H1 (cell line): ENCODE measurements around the gene BEST2. TPM values are rescaled to one million over a fixed set of nuclear protein-coding genes. Genes with fewer than 3 reads are reported as not detected.

ENCODE experiments used
- CTCF ChIA-PET: fragments of 300-600 bp; sonication (Branson Sonifier 250); formaldehyde crosslinking; loops from one replicate; lab custom pipeline; 2021; ENCODE audit not compliant: partially characterized antibody; lab: Charles Lee
- POLR2A ChIA-PET: fragments of 300-600 bp; sonication (Branson Sonifier 250); formaldehyde crosslinking; loops from one replicate; lab custom pipeline; 2021; ENCODE audit warnings: inconsistent platforms; ENCODE audit not compliant: partially characterized antibody; lab: Charles Lee
- DNase-seq, 2 experiments: peaks; one replicate each; pipeline versions ENCODE4 v3.0.0 to v3.0.0-alpha.2; 2010 to 2022; ENCODE audit warnings: low spot score in 2 of 2, low read depth in 1 of 2, mixed read lengths in 1 of 2
- FAIRE-seq: peaks from 2 replicates; lab custom pipeline; 2011; peaks lifted over from hg19 to GRCh38; lab: Jason Lieb, UNC
- H2AFZ ChIP-seq: 2 replicates; pipeline ENCODE4 v1.8.1; 2012; ENCODE audit warnings: low read length, inconsistent platforms
- H2AK5ac ChIP-seq: 2 replicates; pipeline ENCODE4 v1.6.1; 2013; ENCODE audit warnings: low read depth, low read length
- H2BK120ac ChIP-seq: replicated peaks from 2 replicates; pipeline ENCODE3; 2013; ENCODE audit warnings: low read depth, low read length, inconsistent platforms
- H2BK12ac ChIP-seq: 2 replicates; pipeline ENCODE4 v1.6.1; 2013; ENCODE audit warnings: low read depth, low read length
- H2BK15ac ChIP-seq: 2 replicates; pipeline ENCODE4 v1.6.1; 2013; ENCODE audit warnings: low read length
- H2BK20ac ChIP-seq: 2 replicates; pipeline ENCODE4 v1.6.1; 2013; ENCODE audit warnings: low read length
- H2BK5ac ChIP-seq: 2 replicates; pipeline ENCODE4 v1.6.1; 2013; ENCODE audit warnings: low read depth, low read length
- H3K14ac ChIP-seq: 2 replicates; pipeline ENCODE4 v1.6.1; 2013; ENCODE audit warnings: inconsistent platforms; ENCODE audit not compliant: insufficient read length
- H3K18ac ChIP-seq: 2 replicates; pipeline ENCODE4 v1.6.1; 2013; ENCODE audit warnings: low read length; ENCODE audit errors: extremely low read depth
- H3K23ac ChIP-seq: 2 replicates; pipeline ENCODE4 v1.6.1; 2013; ENCODE audit warnings: inconsistent platforms; ENCODE audit not compliant: insufficient read length
- H3K23me2 ChIP-seq: 2 replicates; pipeline ENCODE4 v1.6.1; 2013; ENCODE audit warnings: low read depth, low read length
- H3K27ac ChIP-seq: 2 replicates; pipeline ENCODE4 v1.6.1; 2011; ENCODE audit warnings: low read depth, low read length, inconsistent platforms
- H3K27me3 ChIP-seq, 4 experiments: replicated peaks in 1 of 4; 1 replicate in 1 of 4; 2 replicates in 3 of 4; pipeline versions ENCODE4 v1.6.1 to v1.8.1; 2011 to 2013; ENCODE audit warnings: low read length in 3 of 4, mild to moderate bottlenecking in 3 of 4, inconsistent platforms in 2 of 4, mixed read lengths in 2 of 4, moderate library complexity in 1 of 4; ENCODE audit not compliant: control insufficient read depth in 3 of 4, insufficient read depth in 3 of 4; ENCODE audit errors: extremely low read depth in 1 of 4
- H3K36me3 ChIP-seq, 4 experiments: 2 replicates each; pipeline versions ENCODE4 v1.6.1 to v1.8.1; 2011 to 2013; ENCODE audit warnings: mild to moderate bottlenecking in 4 of 4, low read length in 3 of 4, moderate library complexity in 2 of 4, control low read depth in 1 of 4, inconsistent platforms in 1 of 4; ENCODE audit not compliant: insufficient read depth in 4 of 4, control insufficient read depth in 2 of 4
- H3K4ac ChIP-seq: replicated peaks from 2 replicates; pipeline ENCODE3; 2013; ENCODE audit warnings: low read length, low read depth, mixed read lengths, inconsistent platforms; ENCODE audit not compliant: insufficient read length
- H3K4me1 ChIP-seq, 4 experiments: replicated peaks in 1 of 4; 1 replicate in 1 of 4; 2 replicates in 3 of 4; pipeline versions ENCODE4 v1.6.1 to v1.8.1; 2011 to 2013; ENCODE audit warnings: low read length in 3 of 4, inconsistent platforms in 2 of 4, mixed read lengths in 1 of 4; ENCODE audit not compliant: insufficient read depth in 4 of 4, control insufficient read depth in 3 of 4
- H3K4me2 ChIP-seq, 2 experiments: 2 replicates each; pipeline versions ENCODE4 v1.6.1 to v1.8.1; 2011 to 2013; ENCODE audit warnings: low read depth in 2 of 2, low read length in 2 of 2, control low read depth in 1 of 2, inconsistent platforms in 1 of 2, mild to moderate bottlenecking in 1 of 2; ENCODE audit not compliant: insufficient read depth in 1 of 2
- H3K4me3 ChIP-seq, 4 experiments: fragments of 200-600, 300-600 bp in 1 of 4; sonication (generic), shearing (Covaris generic), sonication (Bioruptor Twin) in 1 of 4; 2 replicates each; pipeline versions ENCODE4 v1.5.1 to v1.8.1; 2011 to 2016; ENCODE audit warnings: low read length in 4 of 4, low read depth in 3 of 4, control low read depth in 2 of 4, inconsistent platforms in 2 of 4, mild to moderate bottlenecking in 2 of 4, mixed read lengths in 1 of 4, moderate library complexity in 1 of 4; ENCODE audit not compliant: insufficient read depth in 2 of 4; ENCODE audit errors: extremely low read depth in 1 of 4
- H3K56ac ChIP-seq: replicated peaks from 2 replicates; pipeline ENCODE3; 2013; ENCODE audit warnings: low read depth, mild to moderate bottlenecking, mixed read lengths, low read length, inconsistent platforms; ENCODE audit not compliant: insufficient read length
- H3K79me1 ChIP-seq: 2 replicates; pipeline ENCODE4 v1.6.1; 2013; ENCODE audit warnings: low read depth, low read length, control low read depth
- H3K79me2 ChIP-seq, 2 experiments: 2 replicates each; pipeline versions ENCODE4 v1.6.1 to v1.8.1; 2012 to 2013; ENCODE audit warnings: low read length in 2 of 2, mild to moderate bottlenecking in 2 of 2, inconsistent platforms in 1 of 2; ENCODE audit not compliant: insufficient read depth in 2 of 2, control insufficient read depth in 1 of 2
- H3K9ac ChIP-seq, 4 experiments: replicated peaks in 1 of 4; 1 replicate in 1 of 4; 2 replicates in 3 of 4; pipeline versions ENCODE4 v1.6.1 to v1.8.1; 2011 to 2013; ENCODE audit warnings: low read depth in 3 of 4, low read length in 3 of 4, control low read depth in 2 of 4, mild to moderate bottlenecking in 2 of 4, moderate library complexity in 2 of 4, inconsistent platforms in 1 of 4; ENCODE audit errors: extremely low read depth in 1 of 4
- H3K9me3 ChIP-seq, 2 experiments: 2 replicates each; pipeline versions ENCODE4 v1.6.1 to v1.8.1; 2012 to 2013; ENCODE audit warnings: mild to moderate bottlenecking in 2 of 2, moderate library complexity in 2 of 2, control low read depth in 1 of 2, inconsistent platforms in 1 of 2, low read depth in 1 of 2, low read length in 1 of 2, mixed read lengths in 1 of 2; ENCODE audit not compliant: insufficient read depth in 2 of 2
- H4K20me1 ChIP-seq, 2 experiments: replicated peaks in 1 of 2; 2 replicates each; pipeline versions ENCODE3 to v1.8.1; 2011 to 2013; ENCODE audit warnings: inconsistent platforms in 2 of 2, low read length in 2 of 2, mild to moderate bottlenecking in 1 of 2; ENCODE audit not compliant: insufficient read depth in 2 of 2, control insufficient read depth in 1 of 2
- H4K5ac ChIP-seq: 2 replicates; pipeline ENCODE4 v1.6.1; 2013; ENCODE audit warnings: low read length, low read depth, mixed read lengths, inconsistent platforms; ENCODE audit not compliant: insufficient read length
- H4K8ac ChIP-seq: 2 replicates; pipeline ENCODE4 v1.8.0; 2013; ENCODE audit warnings: mild to moderate bottlenecking, moderate library complexity, low read length, inconsistent platforms; ENCODE audit not compliant: insufficient read depth; ENCODE audit errors: extremely low read depth
- H4K91ac ChIP-seq: replicated peaks from 2 replicates; pipeline ENCODE3; 2013; ENCODE audit warnings: low read length, mixed read lengths, inconsistent platforms; ENCODE audit not compliant: insufficient read length
- CHD1 ChIP-seq: IDR thresholded peaks from 2 replicates; pipeline ENCODE4 v1.6.1; 2012; ENCODE audit warnings: low read depth, low read length, improper control_type of control experiment
- CREB1 ChIP-seq: IDR thresholded peaks from 2 replicates; pipeline ENCODE4 v1.6.1; 2012; ENCODE audit warnings: inconsistent platforms
- CTCF ChIP-seq, 3 experiments: IDR thresholded peaks; 1 replicate in 2 of 3; 2 replicates in 1 of 3; pipeline versions ENCODE4 v1.5.1 to v1.6.1; 2011; ENCODE audit warnings: low read length in 3 of 3, mild to moderate bottlenecking in 3 of 3, inconsistent platforms in 2 of 3, low read depth in 1 of 3, moderate library complexity in 1 of 3; ENCODE audit not compliant: insufficient read depth in 1 of 3; ENCODE audit errors: control extremely low read depth in 1 of 3
- EP300 ChIP-seq, 2 experiments: IDR thresholded peaks; 1 replicate in 1 of 2; 2 replicates in 1 of 2; pipeline ENCODE4 v1.6.1; 2011 to 2012; ENCODE audit warnings: low read depth in 2 of 2, low read length in 2 of 2, mild to moderate bottlenecking in 2 of 2, borderline replicate concordance in 1 of 2, inconsistent platforms in 1 of 2, moderate library complexity in 1 of 2
- MAFK ChIP-seq: IDR thresholded peaks from 2 replicates; pipeline ENCODE4 v1.6.1; 2012; ENCODE audit warnings: low read depth, mild to moderate bottlenecking, improper control_type of control experiment, low read length
- RFX5 ChIP-seq: IDR thresholded peaks from 2 replicates; pipeline ENCODE4 v1.6.1; 2011; ENCODE audit warnings: low read depth, low read length, improper control_type of control experiment, borderline replicate concordance
- SIN3A ChIP-seq, 2 experiments: IDR thresholded peaks in 1 of 2; conservative IDR thresholded peaks in 1 of 2; 2 replicates each; pipeline ENCODE4 v1.6.1; 2011 to 2012; ENCODE audit warnings: low read length in 2 of 2, improper control_type of control experiment in 1 of 2, low read depth in 1 of 2, mild to moderate bottlenecking in 1 of 2
- TBP ChIP-seq: IDR thresholded peaks from 2 replicates; pipeline ENCODE4 v1.6.1; 2011; ENCODE audit warnings: low read depth, low read length, improper control_type of control experiment
- WGBS, 2 experiments: shearing (Covaris generic) in 1 of 2; methylation state at CpG; one replicate each; pipeline versions ENCODE4 v1.1.6 to v1.1.7; 2013 to 2015; ENCODE audit warnings: low lambda C conversion rate in 2 of 2, mixed read lengths in 2 of 2, inconsistent platforms in 1 of 2, low coverage in 1 of 2, missing lambda C conversion rate in 1 of 2; ENCODE audit not compliant: insufficient replicate concordance in 2 of 2, insufficient coverage in 1 of 2, insufficient read length in 1 of 2; ENCODE audit errors: extremely low coverage in 1 of 2, missing lambda C conversion rate in 1 of 2; 5-methylcytosine and 5-hydroxymethylcytosine counted together
- polyA plus RNA-seq, 7 experiments: library from polyadenylated mRNA; depleted of rRNA in 3 of 7; stranded (reverse) in 5 of 7; unstranded in 2 of 7; fragments of >200 nt in 5 of 7; fragments of 200-250 nt in 2 of 7; gene quantifications; 1 replicate in 5 of 7; 2 replicates in 1 of 7; 4 replicates in 1 of 7; pipeline versions ENCODE4 v1.2.1 to v1.2.3, GENCODE V29; 2011 to 2013; ENCODE audit warnings: missing spikeins in 2 of 7, mixed read lengths in 2 of 7
- total RNA-seq: library from RNA; stranded (reverse); fragmentation: NEBNext Ultra II Directional; extraction: Animal tissue kit (Norgen Biotek cat#: 25700); gene quantifications from 2 replicates; pipeline ENCODE4 v1.2.1, GENCODE V29; 2021

The BEST2 gene
- total and polyA plus RNA-seq, 2 of the 8 experiments (the other 6 are each of a cell fraction or from before 2014, with no cell fraction given), result 4.6 to 7.3 TPM

GRCh38 chr19:12777217-12778016, 25.8 kb downstream of the BEST2 start:
- CTCF ChIA-PET, result interaction anchor here (0.7 to 11.2 kb wide), 22 partner anchors 10 to 88 kb away, joined by 3 to 277 read pairs (median 4); partner anchors contain the start of genes GET3, JUNB, RNASEH2A and THSD8
- no peak overlapping the region for H2BK20ac ChIP-seq
- no peak overlapping the region for H3K9ac ChIP-seq
- H3K18ac ChIP-seq, result peak overlapping the region; percentile 92
- 15% methylated on average over 40 of the region's 43 CpGs; no CpG with 5 or more reads in 1 of the 2 experiments for WGBS, 2 experiments
- H3K36me3 ChIP-seq, result no peaks in the 10 kb centered on the region; a peak in 1 of 8 replicates
- H3K23me2 ChIP-seq, result peaks cover 22% of the 10 kb centered on the region; the same call in 1 of the 2 replicates
- peak in 1 of 2 experiments; percentile 95 for DNase-seq
- H2BK12ac ChIP-seq, result no peak overlapping the region
- H4K5ac ChIP-seq, result peak overlapping the region; percentile 29
- H3K27ac ChIP-seq, result no peak overlapping the region
- H2AK5ac ChIP-seq, result no peak overlapping the region
- no peaks in the 10 kb centered on the region for H3K9me3 ChIP-seq
- H3K4ac ChIP-seq, result peak overlapping the region; percentile 87
- no peak overlapping the region for H3K23ac ChIP-seq
- H3K56ac ChIP-seq, result no peak overlapping the region
- H2BK120ac ChIP-seq, result no peak overlapping the region
- no peaks in the 10 kb centered on the region for H3K27me3 ChIP-seq
- no peaks in the 10 kb centered on the region for H4K20me1 ChIP-seq
- H2BK15ac ChIP-seq, result no peak overlapping the region
- peak overlapping the region; percentile 40 to 69 (median 62) for H3K4me3 ChIP-seq
- no peak overlapping the region for H3K14ac ChIP-seq
- peak overlapping the region; percentile 85; the same call in 1 of the 2 replicates for H2BK5ac ChIP-seq
- no peak overlapping the region for H4K91ac ChIP-seq
- POLR2A ChIA-PET, result interaction anchor here (0.9 to 16.6 kb wide), 14 partner anchors 8 to 114 kb away, joined by 3 to 317 read pairs (median 4); partner anchors contain the start of genes GCDH, GET3, JUNB and PRDX2
- H3K4me2 ChIP-seq, result peak overlapping the region; percentile 93 to 94
- H3K79me2 ChIP-seq, result no peaks in the 10 kb centered on the region
- H3K79me1 ChIP-seq, result no peaks in the 10 kb centered on the region
- no peak overlapping the region; the same call in 1 of the 2 replicates for H2AFZ ChIP-seq
- no peak for FAIRE-seq
- peaks cover 0 to 22% (median 17%) of the 10 kb centered on the region in 4 experiments; a peak in 6 of 7 replicates for H3K4me1 ChIP-seq
- H4K8ac ChIP-seq, result peak overlapping the region; percentile 37; the same call in 1 of the 2 replicates
- 0 out of 4 replicates have a peak, but pooled peaks of 1 of the 2 experiments have one; percentile 50 for TF ChIP-seq SIN3A (conservative IDR thresholded peaks at IDR 0.05 in 1 of 2, IDR thresholded peaks at IDR 0.05 in 1 of 2; ENCODE audit: low read depth in 1 of 2, low read length in 2 of 2)
- no peak for TF ChIP-seq RFX5
- TF ChIP-seq TBP, result no peak
- TF ChIP-seq CTCF (IDR thresholded peaks at IDR 0.05; ENCODE audit: control extremely low read depth in 1 of 3, insufficient read depth in 1 of 3, low read depth in 1 of 3, low read length in 3 of 3), result peak; percentile 81 to 92 (median 81)
- no peak for TF ChIP-seq MAFK
- peak; percentile 78 for TF ChIP-seq CREB1
- TF ChIP-seq EP300 (IDR thresholded peaks at IDR 0.05; ENCODE audit: borderline replicate concordance in 1 of 2, low read depth in 2 of 2, low read length in 2 of 2), result peak in 1 of 2 experiments; percentile 41; a peak in 1 of 3 replicates
- no peak for TF ChIP-seq CHD1
